ENCODE results near the gene XCL1.
"Not testable (repeated sequence)": the region's sequence is repeated elsewhere in the genome, so short reads cannot be mapped to it uniquely, and the experiment has no call there.

Gene XCL1

GRCh38 chr1:168568346-168568745, 8.1 kb upstream of the XCL1 start:
- DNase-seq = no peak

GRCh38 chr1:168570652-168571051, 5.8 kb upstream of the XCL1 start:
- no peak for DNase-seq

- DNase-seq = no peak
These were observed 3.8 kb upstream of the XCL1 start for GRCh38 chr1:168572633-168573032.

- DNase-seq = not testable (repeated sequence)
These were observed 2.2 kb upstream of the XCL1 start for GRCh38 chr1:168574234-168574633.

GRCh38 chr1:168578531-168579185, 2.3 kb downstream of the XCL1 start:
- DNase-seq = not testable (repeated sequence)

- not testable (repeated sequence) for DNase-seq
These were observed 3.9 kb downstream of the XCL1 start for GRCh38 chr1:168580290-168580689.

GRCh38 chr1:168580991-168581390, 4.6 kb downstream of the XCL1 start:
- DNase-seq = not testable (repeated sequence)

GRCh38 chr1:168581817-168582572, 5.6 kb downstream of the XCL1 start:
- no peak for DNase-seq

- DNase-seq = no peak
These were observed 6.4 kb downstream of the XCL1 start for GRCh38 chr1:168582688-168583336.

- DNase-seq = no peak
These were observed 7.2 kb downstream of the XCL1 start for GRCh38 chr1:168583571-168583970.

GRCh38 chr1:168585191-168585590, 8.8 kb downstream of the XCL1 start:
- no peak for DNase-seq

- no peak for DNase-seq
These were observed 9.5 kb downstream of the XCL1 start for GRCh38 chr1:168585937-168586336.

GRCh38 chr1:168589167-168589566, 12.8 kb downstream of the XCL1 start:
- DNase-seq = no peak

GRCh38 chr1:168591066-168591465, 14.7 kb downstream of the XCL1 start:
- no peak for DNase-seq

- DNase-seq = no peak
These were observed 15.3 kb downstream of the XCL1 start for GRCh38 chr1:168591641-168592250.

- not testable (repeated sequence) for DNase-seq
These were observed 19.0 kb downstream of the XCL1 start for GRCh38 chr1:168595403-168595802.

GRCh38 chr1:168598125-168598524, 21.7 kb downstream of the XCL1 start:
- DNase-seq = no peak

- no peak for DNase-seq
These were observed 22.5 kb downstream of the XCL1 start for GRCh38 chr1:168598892-168599291.

- no peak for DNase-seq
These were observed 23.2 kb downstream of the XCL1 start for GRCh38 chr1:168599641-168600040.

- DNase-seq = no peak
These were observed 24.6 kb downstream of the XCL1 start for GRCh38 chr1:168601051-168601450.

GRCh38 chr1:168603501-168604110, 27.2 kb downstream of the XCL1 start:
- DNase-seq = peak; percentile 54 to 60

GRCh38 chr1:168605443-168605842, 29.0 kb downstream of the XCL1 start:
- no peak for DNase-seq

- DNase-seq = no peak
These were observed 29.7 kb downstream of the XCL1 start for GRCh38 chr1:168606096-168606495.

Measured in stimulated activated CD4-positive, alpha-beta T cell treated with anti-CD3 and anti-CD28 coated beads, Interleukin-2, amount 100 ng/mL, for 48 hours (primary cell).